GM12892 (cell line): ENCODE results near the gene TRIM66.
"Not testable (repeated sequence)": the region's sequence is repeated elsewhere in the genome, so short reads cannot be mapped to it uniquely, and the experiment has no call there.

Source experiments
- DNase-seq: peaks from one replicate; pipeline ENCODE4 v3.0.0; 2011; ENCODE audit not compliant: insufficient read length
- FAIRE-seq: peaks from 2 replicates; lab custom pipeline; 2011; peaks lifted over from hg19 to GRCh38; lab: Jason Lieb, UNC
- POLR2A ChIP-seq: IDR thresholded peaks from 2 replicates; pipeline ENCODE4 v1.6.1; 2011; ENCODE audit warnings: low read depth, low read length, control low read depth
- POLR2AphosphoS5 ChIP-seq: IDR thresholded peaks from 2 replicates; pipeline ENCODE4 v1.6.1; 2011; ENCODE audit warnings: low read depth, low read length, control low read depth
- TAF1 ChIP-seq: IDR thresholded peaks from 2 replicates; pipeline ENCODE4 v1.6.1; 2011; ENCODE audit warnings: low read depth, mild to moderate bottlenecking, control low read depth, low read length, borderline replicate concordance

The TRIM66 gene

GRCh38 chr11:8686325-8686724 is 3.9 kb upstream of the TRIM66 start:
- DNase-seq = no peak
- FAIRE-seq = no peak
- TF ChIP-seq POLR2A = no peak
- no peak for TF ChIP-seq TAF1
- TF ChIP-seq POLR2AphosphoS5 = no peak

- no peak for DNase-seq
- FAIRE-seq = no peak
- TF ChIP-seq POLR2AphosphoS5 = no peak
These were observed 3.4 kb upstream of the TRIM66 start for GRCh38 chr11:8685820-8686219.

- DNase-seq = no peak
- no peak for FAIRE-seq
- 0 out of 2 replicates have a peak, but pooled peaks have one; percentile 23 for TF ChIP-seq POLR2A
- TF ChIP-seq TAF1 = no peak
- peak; percentile 46 for TF ChIP-seq POLR2AphosphoS5
These were observed 2.8 kb upstream of the TRIM66 start for GRCh38 chr11:8685306-8685705.

- DNase-seq (no peak), FAIRE-seq (no peak)
- TF ChIP-seq TAF1 = no peak
- TF ChIP-seq POLR2A = no peak
- 0 out of 2 replicates have a peak, but pooled peaks have one; percentile 10 for TF ChIP-seq POLR2AphosphoS5
These were observed 2.3 kb upstream of the TRIM66 start for GRCh38 chr11:8684600-8685290.

- FAIRE-seq = no peak
- no peak for DNase-seq
- TF ChIP-seq POLR2A (no peak), POLR2AphosphoS5 (no peak), TAF1 (no peak)
These were observed 796 bp upstream of the TRIM66 start for GRCh38 chr11:8683115-8683807.

- TF ChIP-seq POLR2A (no peak), POLR2AphosphoS5 (no peak), TAF1 (no peak)
- FAIRE-seq = peak; percentile 36
These were observed 595 bp downstream of the TRIM66 start for GRCh38 chr11:8681837-8682302.

GRCh38 chr11:8679006-8679405 is 3.5 kb downstream of the TRIM66 start:
- no peak for FAIRE-seq
- TF ChIP-seq POLR2AphosphoS5 (no peak), POLR2A (no peak), TAF1 (no peak)
- DNase-seq = no peak

More at GRCh38 chr11:8681837-8682302, 595 bp downstream of the TRIM66 start:
- no peak for DNase-seq

DNA sequence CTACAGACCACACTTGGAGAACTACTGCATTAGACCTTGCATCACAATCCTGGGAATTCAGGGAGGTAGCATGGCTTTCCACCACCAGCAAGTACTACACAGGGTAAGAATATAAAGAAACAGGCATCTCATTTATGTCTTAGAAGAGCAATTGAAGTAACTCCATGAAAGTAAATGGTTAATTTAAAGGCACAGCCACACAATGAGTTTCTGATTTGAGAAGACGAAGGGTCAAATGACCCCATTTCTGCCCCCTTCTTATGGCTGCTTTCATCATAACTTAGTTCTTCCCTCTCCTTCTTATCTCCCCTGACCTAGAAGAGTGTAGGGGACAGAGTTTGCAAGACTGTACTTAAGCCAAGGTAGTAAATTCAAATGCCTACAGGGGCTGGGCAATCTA is 6.0 kb downstream of the TRIM66 start:
- FAIRE-seq = no peak
- no peak for TF ChIP-seq TAF1
- TF ChIP-seq POLR2A = no peak
- TF ChIP-seq POLR2AphosphoS5 = no peak
- no peak for DNase-seq

DNA sequence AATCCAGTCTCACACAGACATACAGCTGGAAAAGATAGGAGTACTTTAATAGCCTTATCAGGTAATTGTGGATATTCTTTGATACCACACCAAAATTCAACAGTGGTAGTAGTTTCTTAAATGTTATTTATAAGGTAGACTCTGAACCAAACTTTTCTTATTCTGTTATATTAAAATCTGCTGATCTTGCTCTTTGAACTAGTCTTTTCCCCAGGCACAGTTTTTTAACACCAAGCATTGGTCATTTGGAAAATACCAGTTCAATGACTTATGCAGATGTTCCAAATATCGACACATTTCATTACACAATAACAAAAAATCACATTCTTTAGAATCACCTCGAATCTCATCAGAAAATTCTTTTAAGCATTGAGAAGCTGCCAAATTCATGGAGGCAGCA is 7.6 kb downstream of the TRIM66 start:
- DNase-seq (no peak), FAIRE-seq (no peak)
- no peak for TF ChIP-seq POLR2AphosphoS5
- TF ChIP-seq POLR2A = no peak
- no peak for TF ChIP-seq TAF1

DNA sequence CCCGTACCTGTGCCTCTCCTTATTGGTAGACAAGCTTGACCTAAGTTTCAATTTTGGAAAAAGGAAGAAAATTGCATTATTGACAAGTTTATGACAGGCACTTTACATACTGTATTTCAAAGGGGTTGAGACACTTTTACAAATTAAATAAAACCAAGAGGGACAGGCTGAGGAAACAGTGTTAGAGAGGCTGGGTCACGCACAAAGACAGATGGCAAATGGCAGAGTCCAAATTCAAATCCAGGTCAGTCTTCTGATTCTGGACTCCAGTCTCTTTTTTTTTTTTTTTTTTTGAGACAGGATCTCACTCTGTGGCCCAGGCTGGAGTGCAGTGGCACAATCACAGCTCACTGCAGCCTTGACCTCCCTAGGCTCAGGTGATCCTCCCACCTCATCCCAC is 10.1 kb downstream of the TRIM66 start:
- no peak for DNase-seq
- TF ChIP-seq POLR2A = no peak
- TF ChIP-seq POLR2AphosphoS5 = no peak
- FAIRE-seq = no peak

GRCh38 chr11:8671651-8672062 is 10.8 kb downstream of the TRIM66 start:
- FAIRE-seq = no peak
- DNase-seq = no peak
- TF ChIP-seq POLR2A (no peak), TAF1 (no peak), POLR2AphosphoS5 (no peak)

GRCh38 chr11:8671193-8671612 is 11.3 kb downstream of the TRIM66 start:
- TF ChIP-seq TAF1 (no peak), POLR2AphosphoS5 (no peak), POLR2A (no peak)
- no peak for DNase-seq
- no peak for FAIRE-seq

DNA sequence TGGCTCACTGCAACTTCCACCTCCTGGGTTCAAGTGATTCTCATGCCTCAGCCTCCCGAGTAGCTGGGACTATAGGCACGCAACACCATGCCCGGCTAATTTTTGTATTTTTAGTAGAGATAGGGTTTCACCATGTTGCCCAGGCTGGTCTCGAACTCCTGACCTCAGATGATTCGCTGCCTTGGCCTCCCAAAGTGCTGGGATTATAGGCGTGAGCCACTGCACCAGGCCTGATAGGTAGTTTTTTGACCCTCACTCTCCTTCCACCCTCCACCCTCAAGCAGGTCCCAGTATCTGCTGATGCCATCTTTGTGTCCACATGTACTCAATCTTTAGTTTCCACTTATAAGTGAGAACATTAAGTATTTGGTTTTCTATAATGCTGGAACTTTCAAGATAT is 12.4 kb downstream of the TRIM66 start:
- DNase-seq = not testable (repeated sequence)

More for the DNA sequence above, 12.4 kb downstream of the TRIM66 start:
- FAIRE-seq = not testable (repeated sequence)
